GM13976 (cell line): Measurements from ENCODE around the gene DSC2.

Experiments
- DNase-seq: peaks from one replicate; pipeline ENCODE4 v3.0.0; 2012; ENCODE audit warnings: low spot score
- in situ Hi-C: fragments of 300-500 bp; cut with MboI; formaldehyde crosslinking; loops from one replicate; pipeline ENCODE4 v1.12.0; 2022; ENCODE audit warnings: low sequenced_read_pairs, mixed read lengths, inconsistent platforms; ENCODE audit not compliant: unreplicated experiment
- TF ChIP-seq, protein P1 (sequence below): IDR thresholded peaks from 2 replicates; pipeline ENCODE4 v1.5.1; 2012; ENCODE audit warnings: borderline replicate concordance, mild to moderate bottlenecking; ENCODE audit not compliant: insufficient read depth; ENCODE audit errors: extremely low read depth, missing control alignments, control extremely low read depth

Gene DSC2

DNA sequence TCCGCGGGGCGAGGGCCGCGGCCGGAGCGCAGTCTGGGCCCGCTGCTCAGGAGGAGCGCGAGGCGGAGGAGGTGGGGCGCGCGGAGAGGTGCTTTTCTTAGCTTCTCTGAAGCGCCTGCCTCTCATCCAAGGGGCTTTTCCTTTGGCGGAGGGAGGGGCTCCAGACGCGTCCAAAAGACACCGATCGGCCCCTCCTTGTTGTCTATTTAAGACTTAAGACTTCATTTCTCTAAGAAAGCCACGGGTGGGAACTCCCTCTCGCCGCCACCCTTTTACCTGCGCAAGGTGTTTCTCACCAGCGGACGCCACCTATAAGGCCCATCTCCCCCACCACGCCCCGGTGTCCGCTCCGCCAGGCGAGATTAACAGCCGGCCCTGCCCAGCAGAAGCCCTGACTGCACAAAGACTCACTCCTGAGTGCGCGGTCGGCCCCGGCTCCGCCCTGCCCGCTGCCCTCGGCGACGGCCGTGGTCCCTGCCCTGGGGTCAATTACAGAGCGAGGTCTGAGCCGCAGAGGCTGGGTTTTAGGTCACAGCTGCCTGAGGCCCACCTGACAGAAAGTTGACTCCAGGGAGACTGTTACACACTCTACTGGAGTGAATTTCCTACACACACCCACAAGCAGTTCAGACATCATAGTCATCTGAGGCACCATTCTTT is at the start of gene DSC2:
TSS of gene DSC2 (minus strand) at position 397 of the 660 bp plus-strand sequence. CDS start 450 bp downstream, outside the sequence.
- peak; percentile 38 for DNase-seq
- TF ChIP-seq, protein P1, sequence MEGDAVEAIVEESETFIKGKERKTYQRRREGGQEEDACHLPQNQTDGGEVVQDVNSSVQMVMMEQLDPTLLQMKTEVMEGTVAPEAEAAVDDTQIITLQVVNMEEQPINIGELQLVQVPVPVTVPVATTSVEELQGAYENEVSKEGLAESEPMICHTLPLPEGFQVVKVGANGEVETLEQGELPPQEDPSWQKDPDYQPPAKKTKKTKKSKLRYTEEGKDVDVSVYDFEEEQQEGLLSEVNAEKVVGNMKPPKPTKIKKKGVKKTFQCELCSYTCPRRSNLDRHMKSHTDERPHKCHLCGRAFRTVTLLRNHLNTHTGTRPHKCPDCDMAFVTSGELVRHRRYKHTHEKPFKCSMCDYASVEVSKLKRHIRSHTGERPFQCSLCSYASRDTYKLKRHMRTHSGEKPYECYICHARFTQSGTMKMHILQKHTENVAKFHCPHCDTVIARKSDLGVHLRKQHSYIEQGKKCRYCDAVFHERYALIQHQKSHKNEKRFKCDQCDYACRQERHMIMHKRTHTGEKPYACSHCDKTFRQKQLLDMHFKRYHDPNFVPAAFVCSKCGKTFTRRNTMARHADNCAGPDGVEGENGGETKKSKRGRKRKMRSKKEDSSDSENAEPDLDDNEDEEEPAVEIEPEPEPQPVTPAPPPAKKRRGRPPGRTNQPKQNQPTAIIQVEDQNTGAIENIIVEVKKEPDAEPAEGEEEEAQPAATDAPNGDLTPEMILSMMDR = no peak
- in situ Hi-C loops = no loop called here

DNA sequence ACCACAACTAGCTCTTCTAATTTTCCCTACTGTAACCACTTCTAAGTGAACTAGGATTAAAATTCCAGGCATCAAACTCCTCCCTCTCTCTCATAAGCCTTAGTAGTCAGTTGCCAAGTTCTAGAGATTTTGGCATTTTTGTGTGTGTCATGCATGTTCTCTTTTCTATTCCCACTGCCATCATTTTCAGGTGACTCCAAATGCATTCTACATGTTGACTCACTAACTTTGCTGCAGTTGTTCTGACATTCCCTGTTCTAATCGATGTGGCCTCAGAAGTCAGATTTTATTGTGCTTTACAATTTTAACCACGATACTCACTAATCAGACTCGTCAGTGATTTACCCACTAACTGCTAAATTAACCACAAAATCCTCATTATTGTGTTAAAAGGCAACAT is 47.1 kb upstream of the DSC2 start:
- in situ Hi-C loops = no loop called here
- TF ChIP-seq, protein P1 = no peak
- DNase-seq = no peak

DNA sequence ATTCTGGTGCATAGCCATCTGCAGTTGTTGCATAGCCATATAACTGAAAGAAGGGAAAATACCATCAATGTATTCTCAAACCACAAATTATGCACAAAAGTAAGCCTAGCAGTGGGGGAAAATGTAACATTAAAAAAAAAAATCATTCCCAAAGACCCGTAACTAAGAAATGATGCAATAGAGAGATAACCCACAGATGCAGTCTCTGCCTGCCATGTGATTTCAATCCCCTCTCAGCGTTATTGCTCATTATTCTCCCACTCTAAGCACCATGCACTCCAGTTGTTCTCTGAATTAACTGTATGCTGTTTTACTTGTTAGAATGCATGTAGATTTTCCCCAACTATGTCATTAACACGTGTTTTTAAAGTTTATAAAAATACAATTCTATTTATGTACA is 46.4 kb upstream of the DSC2 start:
- in situ Hi-C loops = no loop called here
- DNase-seq = no peak
- TF ChIP-seq, protein P1 = no peak

DNA sequence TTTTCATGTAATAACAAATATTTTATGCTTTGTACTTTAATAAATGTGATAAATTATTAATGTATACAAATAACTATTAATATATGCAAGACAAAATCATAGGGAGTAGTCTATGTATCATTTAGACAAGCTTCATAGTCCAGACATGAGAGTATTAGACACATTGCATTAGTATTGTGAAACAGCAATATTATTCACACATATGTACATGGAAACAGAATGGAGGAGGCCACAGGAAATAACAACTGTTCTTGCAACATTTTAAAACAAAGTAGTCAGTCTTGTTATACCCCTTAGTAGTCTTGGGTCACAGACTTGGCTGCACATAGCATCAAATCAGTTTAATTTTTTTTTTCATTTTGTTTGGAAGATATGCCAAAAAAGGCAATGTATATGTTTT is 44.6 kb upstream of the DSC2 start:
- TF ChIP-seq, protein P1 = no peak
- in situ Hi-C loops = no loop called here
- DNase-seq = no peak

DNA sequence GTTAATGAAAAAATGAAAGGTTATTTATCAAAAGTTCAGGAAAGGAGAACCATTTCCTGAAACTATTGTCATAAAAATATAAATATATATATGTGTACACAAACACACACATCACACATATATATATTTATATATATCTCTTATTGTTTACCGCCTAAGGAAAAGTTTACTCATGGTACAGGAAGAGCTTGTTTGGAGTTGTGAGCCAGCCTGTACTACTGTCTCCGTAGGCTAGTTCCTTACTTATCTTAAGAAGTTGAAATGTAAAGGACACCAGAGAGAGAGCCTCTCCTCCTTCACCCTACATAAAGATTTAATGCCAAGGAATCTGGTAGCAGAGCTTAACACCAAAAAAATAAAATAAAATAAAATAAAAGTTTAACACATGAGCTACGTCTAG is 40.8 kb upstream of the DSC2 start:
- TF ChIP-seq, protein P1 = no peak
- no peak for DNase-seq
- in situ Hi-C loops = no loop called here

DNA sequence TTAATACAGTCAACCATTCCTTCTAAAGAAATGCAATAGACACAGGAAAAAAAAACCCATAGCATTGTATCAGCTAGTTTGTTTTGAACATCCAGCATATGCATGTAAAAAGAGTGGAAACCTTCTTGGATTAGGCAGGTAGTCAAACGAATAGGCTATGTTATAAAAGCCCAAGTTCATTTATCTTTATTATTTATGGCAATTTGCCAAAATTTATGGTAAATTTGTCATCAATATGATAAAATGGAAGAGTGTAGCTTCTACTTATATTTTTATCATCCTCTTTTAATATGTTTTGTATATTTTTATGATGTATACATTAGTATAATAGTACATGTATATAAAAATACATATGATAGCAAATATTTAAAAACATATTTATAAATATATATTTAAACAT is 36.5 kb upstream of the DSC2 start:
- TF ChIP-seq, protein P1 = no peak
- DNase-seq = no peak
- in situ Hi-C loops = no loop called here

DNA sequence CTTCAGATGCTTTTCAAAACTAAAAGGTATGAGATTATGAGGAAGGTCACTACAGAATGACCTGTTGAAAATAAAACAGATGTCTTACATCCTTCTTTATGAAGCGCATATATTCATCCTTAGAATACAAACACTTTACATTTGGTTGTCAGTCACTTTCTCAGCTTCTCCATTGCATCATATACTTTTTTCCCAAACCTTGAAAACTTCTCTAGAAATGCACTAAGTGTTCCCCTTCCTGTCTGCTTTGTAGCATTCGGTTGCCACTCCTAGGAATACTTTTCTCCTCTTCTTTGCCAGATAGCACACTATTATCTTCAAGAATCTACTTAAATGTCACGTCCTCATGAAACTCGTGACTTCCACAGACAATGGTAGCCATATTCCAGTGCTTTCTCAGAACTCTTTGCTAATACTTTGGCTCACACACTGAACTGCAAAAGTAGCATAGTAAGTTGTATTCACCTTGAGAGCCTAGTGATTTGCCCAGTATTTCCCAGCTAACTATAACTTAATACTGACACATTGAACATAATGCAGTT is 32.8 kb upstream of the DSC2 start:
- DNase-seq = no peak
- TF ChIP-seq, protein P1 = no peak
- in situ Hi-C loops = no loop called here
